GM18873 (cell line): ENCODE results near the gene TOMM40L.

ENCODE experiments used
- ATAC-seq: cut with Tn5 transposase; IDR thresholded peaks from one replicate; pipeline ENCODE4 v1.9.1; 2021; ENCODE audit warnings: mild to moderate bottlenecking, moderate library complexity, moderate number of reproducible peaks; ENCODE audit not compliant: unreplicated experiment, low FRiP score

The TOMM40L gene

GRCh38 chr1:161196521-161197451 is 29.1 kb upstream of the TOMM40L start:
- ATAC-seq, result no peak

GRCh38 chr1:161197560-161198193 is 28.2 kb upstream of the TOMM40L start:
- ATAC-seq, result no peak

GRCh38 chr1:161198194-161198896 is 27.5 kb upstream of the TOMM40L start:
- no peak for ATAC-seq

DNA sequence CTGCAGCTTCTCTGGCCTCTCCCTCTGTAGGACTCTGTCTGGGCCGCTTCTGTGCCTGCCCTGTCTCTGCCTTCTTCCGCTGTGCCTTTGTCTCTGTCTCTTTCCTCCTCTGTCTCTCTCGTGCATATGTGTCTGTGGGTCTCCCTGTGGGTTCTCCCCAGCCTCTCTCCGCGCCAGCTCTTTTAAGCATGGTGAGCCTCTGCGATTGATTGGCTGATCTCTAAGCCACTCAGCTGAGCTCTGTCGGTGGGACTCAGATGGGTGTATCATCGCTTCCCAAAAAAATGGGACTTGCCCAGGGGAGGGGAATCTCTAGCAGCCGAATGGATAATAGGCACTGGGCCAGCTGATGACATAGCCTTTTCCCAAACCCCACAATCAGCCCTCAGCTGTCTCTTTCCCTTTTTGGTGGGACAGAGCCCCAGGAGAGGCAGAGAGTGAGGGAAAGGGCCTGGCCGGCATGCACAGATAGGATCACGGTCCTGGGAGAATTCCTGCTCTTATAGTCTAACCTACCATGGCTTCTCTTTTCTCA is 26.9 kb upstream of the TOMM40L start, which contains the start of gene ADAMTS4:
ADAMTS4 (minus strand) TSS at position 158 of the 535 bp plus-strand sequence. CDS start 427 bp downstream, outside the sequence.
- ATAC-seq, result no peak

DNA sequence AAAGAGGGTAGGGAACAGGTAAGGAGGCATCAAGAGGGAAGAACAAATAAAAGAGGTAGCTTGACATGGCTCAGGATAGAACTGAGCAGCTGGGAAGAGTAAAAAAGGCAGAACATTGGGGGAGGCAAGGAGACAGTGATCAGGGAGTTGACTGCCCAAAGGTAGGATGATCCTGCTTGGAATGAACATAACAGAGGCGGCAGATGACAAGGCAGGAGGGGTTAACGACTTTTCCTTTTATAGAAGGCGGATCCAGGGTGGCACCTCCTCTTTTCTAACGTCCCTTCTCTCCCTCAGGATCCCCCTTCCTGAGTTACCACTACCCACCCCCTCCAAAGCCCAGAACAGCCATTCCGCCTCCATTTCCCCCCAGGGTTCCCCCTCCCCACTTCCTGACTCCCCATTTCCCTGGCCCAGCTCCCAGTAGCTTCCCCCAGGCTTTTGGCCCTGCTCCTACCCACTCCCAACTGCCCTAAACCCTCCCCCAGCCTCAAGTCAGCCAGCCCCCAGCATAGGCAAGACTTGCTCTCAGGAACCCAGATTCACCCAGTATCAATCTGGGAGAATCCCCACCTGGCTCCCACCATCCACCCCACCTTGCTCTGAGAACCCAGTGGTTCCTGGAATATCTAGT is 26.2 kb upstream of the TOMM40L start:
- ATAC-seq, result no peak

DNA sequence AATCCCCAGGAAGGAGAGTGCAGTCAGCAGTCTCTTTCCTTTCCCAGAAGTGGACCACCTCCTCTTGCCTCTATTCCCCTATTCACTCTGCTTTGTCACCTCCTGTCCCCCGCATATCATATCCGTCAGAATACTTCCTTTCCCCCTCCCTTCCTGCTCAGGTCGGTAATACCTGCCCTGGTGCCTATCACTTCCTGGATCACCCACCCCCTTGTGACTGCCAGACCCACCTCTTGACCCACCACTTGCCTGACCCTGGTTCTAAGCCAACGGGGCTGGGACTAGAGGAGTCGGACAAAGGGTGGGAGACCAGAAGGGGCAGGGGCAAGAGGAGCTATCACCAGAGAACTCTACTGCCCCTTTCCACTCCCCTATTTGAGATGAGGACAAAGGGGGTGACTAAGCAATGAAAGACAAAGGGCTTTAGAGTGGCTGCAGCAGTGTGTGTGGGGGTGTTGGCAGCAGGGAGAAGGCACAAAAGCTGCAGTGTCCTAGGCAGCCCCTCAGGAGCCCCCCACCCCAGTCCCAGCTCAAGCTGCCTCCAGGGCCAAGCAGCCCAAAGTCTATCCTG is 25.4 kb upstream of the TOMM40L start:
- ATAC-seq, result no peak

GRCh38 chr1:161200992-161201835 is 24.6 kb upstream of the TOMM40L start:
- no peak for ATAC-seq

DNA sequence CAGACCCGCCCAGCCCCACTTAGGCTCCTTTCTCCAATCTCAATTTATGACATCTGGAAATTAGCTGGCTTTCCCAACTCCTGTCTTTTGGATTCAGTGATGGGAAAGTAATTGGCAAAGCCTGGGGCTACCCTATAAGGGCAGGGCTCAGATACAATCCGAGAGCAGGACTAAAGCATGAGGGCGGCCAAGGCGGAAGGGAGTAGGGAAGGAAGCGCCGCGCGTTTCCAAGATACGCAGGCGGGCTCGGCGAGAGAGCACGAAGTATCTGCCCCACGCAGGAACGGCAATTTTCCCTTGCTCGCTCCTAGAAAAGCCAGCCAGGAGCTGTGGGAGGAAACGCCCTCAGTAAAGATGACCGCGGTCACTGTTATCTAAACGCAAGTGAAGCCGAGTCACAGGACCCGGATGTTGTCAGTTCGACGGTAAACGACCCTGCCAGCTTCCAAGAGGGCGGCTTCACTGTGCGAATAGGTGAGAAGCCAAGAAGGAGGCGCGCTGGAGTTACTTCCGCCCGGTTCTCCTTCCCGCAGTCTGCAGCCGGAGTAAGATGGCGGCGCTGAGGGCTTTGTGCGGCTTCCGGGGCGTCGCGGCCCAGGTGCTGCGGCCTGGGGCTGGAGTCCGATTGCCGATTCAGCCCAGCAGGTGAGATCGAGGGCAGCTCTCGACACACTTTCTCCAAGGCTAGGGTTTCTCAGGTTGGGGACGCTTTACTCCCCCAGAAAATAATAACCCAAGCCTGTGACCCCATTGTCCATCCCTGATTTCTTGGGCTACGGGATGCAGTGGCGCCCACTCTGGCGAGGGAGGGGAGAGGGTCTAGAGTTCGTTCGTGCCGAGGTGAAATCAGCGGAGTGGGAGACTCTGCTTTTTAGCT is 23.8 kb upstream of the TOMM40L start, which contains the start of gene NDUFS2:
NDUFS2 (plus strand) TSS at position 532 of the 877 bp plus-strand sequence; CDS start at position 551, 19 bp downstream.
- ATAC-seq, result peak; percentile 87

DNA sequence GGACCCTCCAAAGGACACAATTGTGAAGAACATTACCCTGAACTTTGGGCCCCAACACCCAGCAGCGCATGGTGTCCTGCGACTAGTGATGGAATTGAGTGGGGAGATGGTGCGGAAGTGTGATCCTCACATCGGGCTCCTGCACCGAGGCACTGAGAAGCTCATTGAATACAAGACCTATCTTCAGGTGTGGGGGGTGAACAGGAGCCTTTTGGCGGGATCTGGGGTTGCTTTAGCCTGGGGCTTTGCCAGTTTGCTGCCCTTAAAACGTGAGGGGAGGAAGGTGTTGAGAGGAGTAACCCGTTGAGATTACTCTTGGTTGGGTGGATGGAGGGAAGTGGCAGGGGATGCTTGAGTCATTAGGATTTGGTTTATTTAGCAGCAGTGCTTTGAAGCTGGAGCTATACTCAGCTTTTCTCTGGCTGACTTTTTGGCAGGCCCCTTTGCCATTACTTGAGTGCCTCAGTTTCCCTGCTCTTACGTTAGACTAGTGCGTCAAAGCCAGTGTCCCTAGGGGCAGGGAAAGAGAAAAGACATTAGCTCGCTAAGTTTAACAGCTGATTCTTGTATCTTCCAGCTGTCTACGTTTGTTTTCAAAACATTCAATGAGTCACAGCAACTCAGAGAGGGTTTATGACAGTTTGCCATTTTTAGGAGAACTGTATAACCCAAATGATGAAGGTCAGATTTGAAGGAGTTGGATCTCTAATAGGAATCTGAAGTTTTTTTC is 19.3 kb upstream of the TOMM40L start:
- ATAC-seq, result no peak

- no peak for ATAC-seq
Observed at GRCh38 chr1:161207173-161207572, 18.7 kb upstream of the TOMM40L start.

DNA sequence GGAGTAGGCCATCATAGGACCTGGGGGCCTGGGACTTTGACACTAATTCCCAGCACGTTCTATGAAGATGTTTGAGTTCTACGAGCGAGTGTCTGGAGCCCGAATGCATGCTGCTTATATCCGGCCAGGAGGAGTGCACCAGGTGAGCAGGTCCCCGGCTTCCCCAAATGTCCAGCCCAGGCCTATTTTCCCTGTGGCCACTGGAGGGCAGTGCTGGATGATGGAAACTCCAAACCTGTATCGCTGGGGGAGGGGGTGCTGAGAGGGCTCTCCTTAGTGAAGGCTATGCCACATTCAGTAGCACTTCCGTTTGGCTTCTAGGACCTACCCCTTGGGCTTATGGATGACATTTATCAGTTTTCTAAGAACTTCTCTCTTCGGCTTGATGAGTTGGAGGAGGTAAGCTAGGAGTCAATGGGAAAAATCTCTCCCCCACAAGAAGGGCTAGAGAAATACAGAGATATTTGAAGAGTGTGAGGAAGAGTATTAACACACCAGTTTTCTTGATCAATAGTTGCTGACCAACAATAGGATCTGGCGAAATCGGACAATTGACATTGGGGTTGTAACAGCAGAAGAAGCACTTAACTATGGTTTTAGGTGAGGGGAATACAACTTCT is 16.0 kb upstream of the TOMM40L start:
- ATAC-seq, result no peak

DNA sequence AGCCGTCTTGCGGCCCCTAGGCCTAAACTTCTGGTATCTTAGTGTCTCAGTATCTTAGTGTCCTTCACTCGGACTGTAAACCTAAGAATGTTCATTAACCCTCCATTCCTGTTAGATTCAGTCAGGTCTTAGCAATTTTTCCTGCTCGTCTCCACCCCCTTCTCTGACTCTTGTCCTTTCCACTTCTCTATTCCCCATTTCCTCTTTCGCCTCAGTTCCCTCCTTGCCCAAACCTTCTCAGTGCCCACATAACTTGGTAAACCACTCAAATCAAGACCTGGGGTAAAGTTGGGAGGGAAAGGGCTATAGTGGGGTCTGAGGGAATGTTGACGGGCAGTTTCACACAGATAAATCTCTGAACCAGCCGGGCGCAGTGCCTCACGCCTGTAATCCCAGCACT is 11.5 kb upstream of the TOMM40L start:
- no peak for ATAC-seq

GRCh38 chr1:161215076-161215475 is 10.8 kb upstream of the TOMM40L start, which contains the start of gene FCER1G:
FCER1G (plus strand) TSS chr1:161215295; CDS start chr1:161215322, 27 bp downstream.
- ATAC-seq, result no peak

DNA sequence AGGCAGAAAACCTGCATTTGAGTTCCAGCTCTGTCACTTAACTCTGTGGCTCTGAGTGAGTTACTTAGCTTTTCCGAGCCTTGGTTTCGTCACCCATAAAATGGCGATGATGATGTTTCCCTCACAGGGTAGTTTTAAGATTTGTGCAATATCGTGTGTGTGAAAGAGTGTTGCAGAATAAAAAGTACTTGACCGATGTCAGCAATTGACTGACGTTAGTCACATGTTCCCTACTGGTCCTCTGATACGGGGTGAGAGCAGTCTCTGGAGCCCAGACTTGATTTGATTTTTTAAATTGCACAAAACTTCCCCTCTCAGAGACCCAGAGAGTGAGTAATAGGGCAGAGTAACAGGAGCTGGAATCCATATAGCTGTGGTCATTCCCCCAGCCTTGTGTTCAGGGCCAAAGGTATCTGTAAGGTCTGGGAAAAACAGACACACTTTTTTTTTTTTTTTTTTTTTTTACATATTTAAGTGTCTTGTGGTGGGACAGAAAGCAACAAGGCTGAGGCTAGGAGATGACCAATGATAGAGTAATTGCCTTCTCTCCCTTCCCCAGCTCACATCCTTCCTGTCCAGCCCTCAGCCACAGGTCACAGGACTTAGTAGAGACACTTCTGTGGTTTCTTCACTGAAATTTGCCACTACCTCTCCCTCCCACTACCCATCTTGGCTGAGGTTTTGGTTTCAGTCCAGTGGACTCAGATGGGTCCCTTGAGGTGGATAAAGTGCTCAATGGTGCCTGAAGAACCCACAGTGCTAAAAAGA is 8.7 kb upstream of the TOMM40L start:
- peak; percentile 69 for ATAC-seq

DNA sequence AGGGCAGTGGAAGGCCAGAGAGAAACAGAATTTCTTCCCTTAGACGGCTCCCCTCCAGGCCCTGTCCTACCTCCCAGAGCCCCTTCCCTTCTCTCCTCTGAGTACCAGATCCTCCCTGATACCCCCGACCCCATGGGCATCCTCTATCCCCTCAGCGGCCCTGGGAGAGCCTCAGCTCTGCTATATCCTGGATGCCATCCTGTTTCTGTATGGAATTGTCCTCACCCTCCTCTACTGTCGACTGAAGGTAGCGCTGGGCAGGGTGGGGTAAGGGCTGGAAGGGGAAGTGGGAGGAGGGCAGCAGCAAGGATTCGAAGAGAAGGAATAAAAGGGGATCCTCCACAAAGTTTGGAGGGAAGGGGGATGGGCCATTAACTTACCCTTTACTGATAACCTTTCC is 8.0 kb upstream of the TOMM40L start:
- no peak for ATAC-seq
